ENCODE data around the gene TMEM18. TPM values are rescaled to one million over a fixed set of nuclear protein-coding genes. Genes with fewer than 3 reads are reported as not detected.

TMEM18 gene
- total and polyA plus RNA-seq, 2 of the 4 experiments (the other 2 are of a cell fraction) = 15.2 to 30.2 TPM

GRCh38 chr2:714005-714741, 37.0 kb upstream of the TMEM18 start (continued):
- no peak for TF ChIP-seq USF2 (IDR thresholded peaks at IDR 0.05; ENCODE audit: low read depth, low read length)

- POLR2A ChIA-PET (ENCODE audit: unreplicated experiment) = no interaction called here
- no peak overlapping the region for H3K27ac ChIP-seq (ENCODE audit: insufficient read depth, low read length)
- peaks cover 4% of the 10 kb centered on the region; the same call in 1 of the 2 replicates for H3K27me3 ChIP-seq (ENCODE audit: control insufficient read depth, insufficient read depth, low read length)
- no peaks in the 10 kb centered on the region for H4K20me1 ChIP-seq (ENCODE audit: insufficient read depth, low read length)
- no peak overlapping the region for H3K4me2 ChIP-seq (ENCODE audit: low read depth, low read length)
- no peak overlapping the region for H3K18ac ChIP-seq (ENCODE audit: low read depth, low read length)
- CTCF ChIA-PET = interaction anchor here (1.0 to 1.3 kb wide), 2 partner anchors 13 to 840 kb away, joined by 3 to 4 read pairs; no protein-coding TSS in a partner anchor
- in situ Hi-C loops (cut with MboI; ENCODE audit: low sequenced_read_pairs) (loop anchor here (10.0 kb wide), 1 partner anchor 834 kb away; no protein-coding TSS in a partner anchor), dilution Hi-C loops (cut with HindIII; ENCODE audit: low sequenced_read_pairs, unreplicated experiment) (no loop called here), intact Hi-C loops (cut with micrococcal nuclease) (loop anchor here (10.0 kb wide), 1 partner anchor 244 kb away; the partner anchor contains the start of gene SNTG2)
- no peaks in the 10 kb centered on the region for H3K4me1 ChIP-seq (ENCODE audit: control insufficient read depth, insufficient read depth, low read length)
- no peak overlapping the region for H2BK5ac ChIP-seq (ENCODE audit: low read depth, low read length, poor library complexity, severe bottlenecking)
- no peak overlapping the region for H3K56ac ChIP-seq (ENCODE audit: extremely low read depth, insufficient read depth, low read length)
- H3K4me3 ChIP-seq (ENCODE audit: insufficient read depth, low read depth, low read length) = no peak overlapping the region
- no peak overlapping the region for H3K9ac ChIP-seq (ENCODE audit: low read depth, low read length)
- H2BK20ac ChIP-seq (ENCODE audit: low read depth, low read length) = no peak overlapping the region
- BruUV-seq (replicated peaks) = no TSS peak
- TF ChIP-seq, protein P1, sequence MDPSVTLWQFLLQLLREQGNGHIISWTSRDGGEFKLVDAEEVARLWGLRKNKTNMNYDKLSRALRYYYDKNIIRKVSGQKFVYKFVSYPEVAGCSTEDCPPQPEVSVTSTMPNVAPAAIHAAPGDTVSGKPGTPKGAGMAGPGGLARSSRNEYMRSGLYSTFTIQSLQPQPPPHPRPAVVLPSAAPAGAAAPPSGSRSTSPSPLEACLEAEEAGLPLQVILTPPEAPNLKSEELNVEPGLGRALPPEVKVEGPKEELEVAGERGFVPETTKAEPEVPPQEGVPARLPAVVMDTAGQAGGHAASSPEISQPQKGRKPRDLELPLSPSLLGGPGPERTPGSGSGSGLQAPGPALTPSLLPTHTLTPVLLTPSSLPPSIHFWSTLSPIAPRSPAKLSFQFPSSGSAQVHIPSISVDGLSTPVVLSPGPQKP (IDR thresholded peaks at IDR 0.05; ENCODE audit: borderline replicate concordance, low read depth, low read length) = no peak
- TF ChIP-seq MAFK (IDR thresholded peaks at IDR 0.05; ENCODE audit: low read depth, low read length) = 0 out of 2 replicates have a peak, but pooled peaks have one; percentile 46
- no peaks in the 10 kb centered on the region for H3K9me3 ChIP-seq (ENCODE audit: control insufficient read depth, insufficient read depth, low read length)
- no peak overlapping the region for H2AK5ac ChIP-seq (ENCODE audit: low read depth, low read length)
- no peaks in the 10 kb centered on the region for H3K9me1 ChIP-seq (ENCODE audit: insufficient read depth, low read length)
- H4K8ac ChIP-seq (ENCODE audit: low read depth in 2 of 2, low read length in 2 of 2) = no peak overlapping the region
- no peak for ATAC-seq (ENCODE audit: low read depth)
- no peaks in the 10 kb centered on the region for H3K79me1 ChIP-seq (ENCODE audit: low read depth in 1 of 2, low read length in 2 of 2)
- WGBS, 2 experiments (ENCODE audit: extremely low coverage in 2 of 2, insufficient read length in 1 of 2) = no CpG with 5 or more reads among the region's 5 CpGs
- no peaks in the 10 kb centered on the region for H3K36me3 ChIP-seq (ENCODE audit: control insufficient read depth, insufficient read depth, low read length)
- H4K5ac ChIP-seq (ENCODE audit: low read depth, low read length) = no peak overlapping the region
- H2AFZ ChIP-seq (replicated peaks; ENCODE audit: low read length, poor library complexity) = no peak overlapping the region
- DNase-seq = no peak
- H3K14ac ChIP-seq (replicated peaks; ENCODE audit: low read depth, low read length) = no peak overlapping the region
- H3K23ac ChIP-seq (ENCODE audit: low read depth, low read length) = no peak overlapping the region
- H2AK9ac ChIP-seq (replicated peaks; ENCODE audit: low read depth, low read length, poor library complexity) = no peak overlapping the region
- no peak overlapping the region for H2BK15ac ChIP-seq (ENCODE audit: low read depth, low read length)
- no peak overlapping the region for H2BK120ac ChIP-seq (ENCODE audit: low read depth, low read length)
- no peak overlapping the region for H3K4ac ChIP-seq (ENCODE audit: low read depth, low read length)
- no peak overlapping the region for H4K91ac ChIP-seq (ENCODE audit: insufficient read depth, low read depth, low read length)
These were observed 33.9 kb upstream of the TMEM18 start for GRCh38 chr2:710867-711665.

Data from IMR-90 (cell line).